Fibroblast of villous mesenchyme (primary cell): ENCODE measurements around the gene ERMP1. TPM values are rescaled to one million over a fixed set of nuclear protein-coding genes. Genes with fewer than 3 reads are reported as not detected.

Experiments
- DNase-seq: peaks from one replicate; pipeline ENCODE4 v3.0.0-alpha.2; 2010; ENCODE audit warnings: low read depth
- H3K4me3 ChIP-seq: 2 replicates; pipeline ENCODE4 v1.5.1; 2011; ENCODE audit warnings: low read depth, mild to moderate bottlenecking, low read length
- total RNA-seq: library from RNA; depleted of rRNA; stranded (reverse); fragments of >200 nt; gene quantifications from 2 replicates; pipeline ENCODE4 v1.2.3, GENCODE V29; 2012
- TF ChIP-seq, protein P1 (sequence below): IDR thresholded peaks from 2 replicates; pipeline ENCODE4 v1.5.1; 2012; ENCODE audit warnings: low read depth, mild to moderate bottlenecking, low read length; ENCODE audit not compliant: insufficient read depth

Gene ERMP1
- total RNA-seq, 1 donor, result 58.3 TPM

- TF ChIP-seq, protein P1, sequence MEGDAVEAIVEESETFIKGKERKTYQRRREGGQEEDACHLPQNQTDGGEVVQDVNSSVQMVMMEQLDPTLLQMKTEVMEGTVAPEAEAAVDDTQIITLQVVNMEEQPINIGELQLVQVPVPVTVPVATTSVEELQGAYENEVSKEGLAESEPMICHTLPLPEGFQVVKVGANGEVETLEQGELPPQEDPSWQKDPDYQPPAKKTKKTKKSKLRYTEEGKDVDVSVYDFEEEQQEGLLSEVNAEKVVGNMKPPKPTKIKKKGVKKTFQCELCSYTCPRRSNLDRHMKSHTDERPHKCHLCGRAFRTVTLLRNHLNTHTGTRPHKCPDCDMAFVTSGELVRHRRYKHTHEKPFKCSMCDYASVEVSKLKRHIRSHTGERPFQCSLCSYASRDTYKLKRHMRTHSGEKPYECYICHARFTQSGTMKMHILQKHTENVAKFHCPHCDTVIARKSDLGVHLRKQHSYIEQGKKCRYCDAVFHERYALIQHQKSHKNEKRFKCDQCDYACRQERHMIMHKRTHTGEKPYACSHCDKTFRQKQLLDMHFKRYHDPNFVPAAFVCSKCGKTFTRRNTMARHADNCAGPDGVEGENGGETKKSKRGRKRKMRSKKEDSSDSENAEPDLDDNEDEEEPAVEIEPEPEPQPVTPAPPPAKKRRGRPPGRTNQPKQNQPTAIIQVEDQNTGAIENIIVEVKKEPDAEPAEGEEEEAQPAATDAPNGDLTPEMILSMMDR, result no peak
- DNase-seq, result no peak
- H3K4me3 ChIP-seq, result no peak overlapping the region
Observed at GRCh38 chr9:5845157-5845531, 12.2 kb upstream of the ERMP1 start.

- no peak overlapping the region for H3K4me3 ChIP-seq
- peak; percentile 94 for DNase-seq
- TF ChIP-seq, protein P1, result no peak
Observed at GRCh38 chr9:5843794-5844471, 11.0 kb upstream of the ERMP1 start.

DNA sequence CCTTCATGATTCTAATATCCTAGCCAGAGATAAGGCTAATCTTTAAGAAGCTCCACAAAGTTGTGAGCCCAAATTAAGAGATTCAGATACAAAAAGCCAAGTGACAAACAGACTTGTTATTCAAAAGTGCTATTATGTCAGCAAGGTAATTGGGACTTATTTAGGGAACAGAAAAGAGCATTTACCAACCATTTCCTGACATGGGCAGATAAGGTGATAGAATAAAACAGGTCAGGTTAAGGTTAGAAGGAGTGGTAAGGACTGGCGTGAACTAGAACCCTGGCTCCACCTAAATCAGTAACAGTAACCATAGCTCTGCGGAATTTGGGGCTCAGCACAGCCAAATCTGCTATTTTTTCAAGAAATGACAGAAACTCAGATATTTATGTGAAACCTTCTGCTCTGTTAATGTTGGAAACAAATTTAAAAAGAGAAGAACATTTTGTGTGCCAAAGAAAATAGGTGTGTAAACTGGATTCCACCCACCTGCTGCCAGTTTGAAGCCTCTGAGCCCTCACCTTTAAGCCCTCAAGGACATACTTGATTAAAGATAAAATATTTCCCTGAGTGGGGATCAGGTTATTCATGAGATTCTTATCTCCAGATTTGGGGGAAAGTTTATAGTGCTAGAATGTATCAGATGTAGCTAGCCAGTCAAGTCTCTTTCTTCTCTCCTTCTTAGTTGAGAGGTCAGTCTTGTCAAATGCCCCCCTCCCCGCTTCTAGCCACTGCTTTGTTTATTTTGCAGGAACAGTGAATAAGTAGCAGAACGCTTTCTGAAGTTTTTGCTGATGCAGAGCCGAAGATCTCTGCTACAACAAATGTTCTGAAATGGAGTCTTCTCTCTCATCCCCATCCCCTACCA is 10.2 kb upstream of the ERMP1 start:
- no peak for DNase-seq
- TF ChIP-seq, protein P1, result no peak
- no peak overlapping the region for H3K4me3 ChIP-seq

DNA sequence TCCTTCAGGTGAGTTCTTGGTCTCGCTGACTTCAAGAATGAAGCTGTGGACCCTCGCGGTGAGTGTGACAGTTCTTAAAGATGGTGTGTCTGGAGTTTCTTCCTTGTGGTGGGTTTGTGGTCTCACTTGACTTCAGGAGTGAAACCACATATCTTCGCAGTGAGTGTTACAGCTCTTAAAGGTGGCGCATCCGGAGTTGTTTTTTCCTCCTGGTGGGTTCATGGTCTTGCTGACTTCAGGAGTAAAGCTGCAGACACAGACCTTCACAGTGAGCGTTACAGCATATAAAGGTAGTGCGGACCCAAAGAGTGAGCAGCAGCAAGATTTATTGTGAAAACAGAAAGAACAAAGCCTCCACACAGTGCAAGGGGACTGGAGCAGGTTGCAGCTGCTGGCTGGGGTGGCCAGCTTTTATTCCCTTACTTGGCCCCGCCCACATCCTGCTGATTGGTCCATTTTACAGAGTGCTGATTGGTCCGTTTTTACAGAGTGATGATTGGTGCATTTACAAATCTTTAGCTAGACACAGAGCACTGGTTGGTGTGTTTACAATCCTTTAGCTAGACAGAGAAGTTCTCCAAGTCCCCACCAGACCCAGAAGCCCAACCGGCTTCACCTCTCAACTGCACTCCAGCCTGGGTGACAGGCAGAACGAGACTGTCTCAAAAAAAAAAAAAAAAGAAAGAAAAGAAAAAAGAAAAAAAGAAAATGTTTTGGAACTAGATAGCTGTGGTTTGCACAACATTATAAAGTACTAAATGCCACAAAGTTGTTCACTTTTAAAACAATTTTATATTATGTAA is 9.1 kb upstream of the ERMP1 start:
- no peak for DNase-seq
- no peak overlapping the region for H3K4me3 ChIP-seq
- TF ChIP-seq, protein P1, result no peak

DNA sequence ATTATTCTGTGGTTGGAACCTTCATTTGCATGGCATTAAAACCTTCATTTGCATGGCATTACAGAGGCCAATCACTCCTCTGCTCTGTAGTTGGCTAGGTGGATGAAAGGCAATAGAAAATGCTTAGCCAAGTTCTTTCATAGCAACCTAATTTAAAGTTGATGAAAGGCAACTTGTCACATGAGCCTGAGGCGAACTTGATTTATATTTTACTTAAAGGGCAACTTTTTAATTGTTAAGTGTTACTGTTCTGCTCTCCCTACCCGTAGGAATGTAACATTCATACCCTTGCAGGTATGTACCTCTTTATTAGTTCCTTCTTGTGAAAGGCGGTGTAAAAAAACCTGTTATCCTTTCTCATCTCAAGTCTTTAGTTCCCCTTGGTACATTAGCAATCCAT is 7.9 kb upstream of the ERMP1 start:
- TF ChIP-seq, protein P1, result no peak
- no peak overlapping the region for H3K4me3 ChIP-seq
- no peak for DNase-seq

DNA sequence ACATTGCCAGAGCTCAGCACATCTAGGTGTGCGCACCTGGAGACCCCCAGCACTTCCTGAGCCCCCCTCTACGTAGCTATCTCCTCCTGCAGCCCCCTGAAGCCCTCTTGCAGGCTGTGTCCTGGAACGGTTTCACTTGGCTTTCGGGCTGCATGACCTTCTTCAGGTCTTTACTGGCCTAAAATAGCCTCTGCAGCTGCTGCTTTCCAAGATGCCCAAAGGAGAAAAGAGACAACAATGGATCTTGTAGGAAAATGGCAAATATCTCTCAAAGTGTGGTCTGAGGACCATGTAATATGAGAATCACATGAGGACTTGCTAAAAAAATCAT is 6.6 kb upstream of the ERMP1 start:
- TF ChIP-seq, protein P1, result no peak
- no peak for DNase-seq
- no peak overlapping the region for H3K4me3 ChIP-seq
